H9 (cell line): ENCODE measurements around the gene ZNF883. TPM values are rescaled to one million over a fixed set of nuclear protein-coding genes. Genes with fewer than 3 reads are reported as not detected.

Experiments
- DNase-seq: peaks from one replicate; pipeline ENCODE4 v3.0.0-alpha.2; 2017
- H2AFZ ChIP-seq: one replicate; pipeline ENCODE4 v1.6.1; 2013; ENCODE audit warnings: mild to moderate bottlenecking, low read length, control low read depth, moderate library complexity
- H2AK5ac ChIP-seq: 2 replicates; pipeline ENCODE4 v1.6.1; 2013; ENCODE audit warnings: low read length, control low read depth, mixed read lengths; ENCODE audit not compliant: insufficient read length
- H2BK120ac ChIP-seq: one replicate; pipeline ENCODE4 v1.6.1; 2013; ENCODE audit warnings: low read depth, mild to moderate bottlenecking, low read length, control low read depth, inconsistent platforms; ENCODE audit not compliant: poor library complexity, severe bottlenecking
- H2BK12ac ChIP-seq: 2 replicates; pipeline ENCODE4 v1.6.1; 2013; ENCODE audit warnings: low read length, control low read depth, mixed read lengths, low read depth; ENCODE audit not compliant: insufficient read length
- H2BK15ac ChIP-seq: 2 replicates; pipeline ENCODE4 v1.6.1; 2013; ENCODE audit warnings: low read depth, low read length, control low read depth
- H2BK20ac ChIP-seq: one replicate; pipeline ENCODE4 v1.6.1; 2013; ENCODE audit warnings: low read depth, mild to moderate bottlenecking, low read length, control low read depth, inconsistent platforms; ENCODE audit not compliant: poor library complexity, severe bottlenecking
- H2BK5ac ChIP-seq: 2 replicates; pipeline ENCODE4 v1.6.1; 2013; ENCODE audit warnings: low read length, control low read depth, mixed read lengths; ENCODE audit not compliant: insufficient read length
- H3K14ac ChIP-seq: 2 replicates; pipeline ENCODE4 v1.6.1; 2013; ENCODE audit warnings: low read length, control low read depth; ENCODE audit not compliant: insufficient read depth
- H3K18ac ChIP-seq: 2 replicates; pipeline ENCODE4 v1.6.1; 2013; ENCODE audit warnings: low read depth, mild to moderate bottlenecking, mixed read lengths, low read length, control low read depth; ENCODE audit not compliant: insufficient read length
- H3K23ac ChIP-seq: 2 replicates; pipeline ENCODE4 v1.6.1; 2013; ENCODE audit warnings: low read length, control low read depth, mixed read lengths, low read depth; ENCODE audit not compliant: insufficient read length
- H3K23me2 ChIP-seq: 2 replicates; pipeline ENCODE4 v1.6.1; 2013; ENCODE audit warnings: low read depth, mild to moderate bottlenecking, mixed read lengths, low read length, control low read depth; ENCODE audit not compliant: insufficient read length, poor library complexity, severe bottlenecking
- H3K27ac ChIP-seq: 2 replicates; pipeline ENCODE4 v1.5.1; 2013; ENCODE audit warnings: low read length, control low read depth, mixed read lengths, low read depth; ENCODE audit not compliant: insufficient read length
- H3K27me3 ChIP-seq: 2 replicates; pipeline ENCODE4 v1.6.1; 2013; ENCODE audit warnings: low read length, control low read depth, inconsistent platforms; ENCODE audit not compliant: insufficient read depth
- H3K4ac ChIP-seq: 2 replicates; pipeline ENCODE4 v1.6.1; 2013; ENCODE audit warnings: low read depth, mild to moderate bottlenecking, control low read depth, inconsistent platforms, low read length, moderate library complexity
- H3K4me1 ChIP-seq: 2 replicates; pipeline ENCODE4 v1.6.1; 2013; ENCODE audit warnings: low read length, control low read depth, inconsistent platforms; ENCODE audit not compliant: insufficient read depth
- H3K4me2 ChIP-seq: 2 replicates; pipeline ENCODE4 v1.6.1; 2013; ENCODE audit warnings: low read length, control low read depth, mixed read lengths; ENCODE audit not compliant: insufficient read length, insufficient read depth
- H3K56ac ChIP-seq: 2 replicates; pipeline ENCODE4 v1.6.1; 2013; ENCODE audit warnings: low read depth, mild to moderate bottlenecking, mixed read lengths, low read length, control low read depth; ENCODE audit not compliant: insufficient read length
- H3K79me1 ChIP-seq: 2 replicates; pipeline ENCODE4 v1.6.1; 2013; ENCODE audit warnings: low read depth, mild to moderate bottlenecking, moderate library complexity, low read length, control low read depth, inconsistent platforms; ENCODE audit not compliant: insufficient read depth, poor library complexity, severe bottlenecking
- H3K79me2 ChIP-seq: 2 replicates; pipeline ENCODE4 v1.6.1; 2013; ENCODE audit warnings: low read length, control low read depth, inconsistent platforms; ENCODE audit not compliant: insufficient read depth
- H3K9ac ChIP-seq: 2 replicates; pipeline ENCODE4 v1.6.1; 2013; ENCODE audit warnings: low read length, control low read depth, mixed read lengths; ENCODE audit not compliant: insufficient read length; ENCODE audit errors: extremely low read depth
- H3K9me3 ChIP-seq: one replicate; pipeline ENCODE4 v1.6.1; 2013; ENCODE audit warnings: low read depth, low read length, inconsistent platforms; ENCODE audit not compliant: control insufficient read depth
- H3T11ph ChIP-seq: one replicate; pipeline ENCODE4 v1.6.1; 2013; ENCODE audit warnings: mild to moderate bottlenecking, low read length, control low read depth, inconsistent platforms
- H4K20me1 ChIP-seq: one replicate; pipeline ENCODE4 v1.6.1; 2013; ENCODE audit not compliant: control insufficient read depth, insufficient read length, insufficient read depth
- H4K5ac ChIP-seq: 2 replicates; pipeline ENCODE4 v1.6.1; 2013; ENCODE audit warnings: low read depth, mild to moderate bottlenecking, mixed read lengths, low read length, control low read depth; ENCODE audit not compliant: insufficient read length
- H4K8ac ChIP-seq: replicated peaks from 2 replicates; pipeline ENCODE4 v1.6.1; 2013; ENCODE audit warnings: low read length, control low read depth, mixed read lengths, low read depth; ENCODE audit not compliant: insufficient read length
- H4K91ac ChIP-seq: 2 replicates; pipeline ENCODE4 v1.6.1; 2013; ENCODE audit warnings: low read depth, mild to moderate bottlenecking, moderate library complexity, mixed read lengths, low read length, control low read depth; ENCODE audit not compliant: insufficient read length
- H3K27ac Mint-ChIP-seq, 3 experiments: 2 replicates in 2 of 3; 3 replicates in 1 of 3; pipeline ENCODE4 v1.8.0; 2020 to 2021; ENCODE audit warnings: mixed read lengths in 3 of 3, mild to moderate bottlenecking in 1 of 3, moderate library complexity in 1 of 3
- H3K27me3 Mint-ChIP-seq: 2 replicates; pipeline ENCODE4 v1.8.0; 2021; ENCODE audit warnings: low read depth, mild to moderate bottlenecking, moderate library complexity, mixed read lengths
- H3K36me3 Mint-ChIP-seq, 3 experiments: 2 replicates in 2 of 3; 3 replicates in 1 of 3; pipeline ENCODE4 v1.8.0; 2020 to 2021; ENCODE audit warnings: low read depth in 3 of 3, mixed read lengths in 3 of 3; ENCODE audit not compliant: insufficient read depth in 1 of 3
- H3K4me1 Mint-ChIP-seq, 2 experiments: 2 replicates each; pipeline ENCODE4 v1.8.0; 2020; ENCODE audit warnings: mixed read lengths in 2 of 2
- H3K4me3 Mint-ChIP-seq, 2 experiments: 2 replicates in 1 of 2; 3 replicates in 1 of 2; pipeline ENCODE4 v1.8.0; 2020 to 2021; ENCODE audit warnings: mild to moderate bottlenecking in 2 of 2, mixed read lengths in 2 of 2, moderate library complexity in 1 of 2
- H3K9me3 Mint-ChIP-seq, 2 experiments: 2 replicates in 1 of 2; 3 replicates in 1 of 2; pipeline ENCODE4 v1.8.0; 2020; ENCODE audit warnings: mild to moderate bottlenecking in 2 of 2, mixed read lengths in 2 of 2, moderate library complexity in 1 of 2
- CTCF ChIP-seq: fragments of 200-600 bp; sonication (generic); conservative IDR thresholded peaks from 3 replicates; pipeline ENCODE4 v1.8.0; 2021; ENCODE audit warnings: antibody characterized with exemption, mild to moderate bottlenecking
- WGBS: extraction: QIAGEN DNeasy Blood & Tissue Kit; methylation state at CpG from one replicate; pipeline ENCODE4 v1.1.7; 2013; ENCODE audit warnings: missing lambda C conversion rate, low lambda C conversion rate, mixed read lengths; ENCODE audit not compliant: insufficient read length; ENCODE audit errors: extremely low coverage; 5-methylcytosine and 5-hydroxymethylcytosine counted together
- total RNA-seq: library from RNA; stranded (reverse); gene quantifications from 2 replicates; pipeline ENCODE4 v1.2.1, GENCODE V29; 2021

ZNF883 gene
- total RNA-seq, 1 experiment from 2014 or later: 13.2 TPM

GRCh38 chr9:112912636-112913035 lies 99.4 kb downstream of the ZNF883 start:
- no peaks in the 10 kb centered on the region for H4K20me1 ChIP-seq
- no peaks in the 10 kb centered on the region for H3K79me2 ChIP-seq
- no peak overlapping the region for H2BK5ac ChIP-seq
- H3T11ph ChIP-seq: no peak overlapping the region
- no peak overlapping the region for H3K4me2 ChIP-seq
- H4K5ac ChIP-seq: no peak overlapping the region
- H3K4ac ChIP-seq: no peak overlapping the region
- no peak overlapping the region for H3K18ac ChIP-seq
- no peaks in the 10 kb centered on the region for H3K4me1 ChIP-seq
- H3K9me3 ChIP-seq: no peaks in the 10 kb centered on the region
- Mint-ChIP-seq H3K4me1 (no peaks in the 10 kb centered on the region), H3K4me3 (no peak overlapping the region), H3K27ac (no peak overlapping the region; a peak in 1 of 7 replicates), H3K36me3 (no peaks in the 10 kb centered on the region; a peak in 1 of 7 replicates), H3K27me3 (peaks cover 55% of the 10 kb centered on the region), H3K9me3 (peaks cover 3 to 12% of the 10 kb centered on the region in 2 experiments)
- no peak overlapping the region for H2BK120ac ChIP-seq
- no peak overlapping the region for H2BK20ac ChIP-seq
- DNase-seq: no peak
- no peaks in the 10 kb centered on the region for H3K27me3 ChIP-seq
- H2BK15ac ChIP-seq: no peak overlapping the region
- H3K14ac ChIP-seq: no peak overlapping the region
- H4K8ac ChIP-seq: no peak overlapping the region
- H3K56ac ChIP-seq: no peak overlapping the region
- H2AFZ ChIP-seq: no peak overlapping the region
- no peak overlapping the region for H3K23ac ChIP-seq
- no peak overlapping the region for H2AK5ac ChIP-seq
- no peaks in the 10 kb centered on the region for H3K23me2 ChIP-seq
- H3K27ac ChIP-seq: no peak overlapping the region
- WGBS: no CpG with 5 or more reads among the region's 3 CpGs
- no peak overlapping the region for H3K9ac ChIP-seq
- no peak overlapping the region for H2BK12ac ChIP-seq
- no peaks in the 10 kb centered on the region for H3K79me1 ChIP-seq
- no peak overlapping the region for H4K91ac ChIP-seq
- TF ChIP-seq CTCF: no peak
